GM21526 (cell line): ENCODE results near the gene RAX2.

Source experiments
- ATAC-seq: cut with Tn5 transposase; IDR thresholded peaks from one replicate; pipeline ENCODE4 v1.9.1; 2021; ENCODE audit warnings: moderate library complexity; ENCODE audit not compliant: unreplicated experiment, low FRiP score

RAX2 gene

DNA sequence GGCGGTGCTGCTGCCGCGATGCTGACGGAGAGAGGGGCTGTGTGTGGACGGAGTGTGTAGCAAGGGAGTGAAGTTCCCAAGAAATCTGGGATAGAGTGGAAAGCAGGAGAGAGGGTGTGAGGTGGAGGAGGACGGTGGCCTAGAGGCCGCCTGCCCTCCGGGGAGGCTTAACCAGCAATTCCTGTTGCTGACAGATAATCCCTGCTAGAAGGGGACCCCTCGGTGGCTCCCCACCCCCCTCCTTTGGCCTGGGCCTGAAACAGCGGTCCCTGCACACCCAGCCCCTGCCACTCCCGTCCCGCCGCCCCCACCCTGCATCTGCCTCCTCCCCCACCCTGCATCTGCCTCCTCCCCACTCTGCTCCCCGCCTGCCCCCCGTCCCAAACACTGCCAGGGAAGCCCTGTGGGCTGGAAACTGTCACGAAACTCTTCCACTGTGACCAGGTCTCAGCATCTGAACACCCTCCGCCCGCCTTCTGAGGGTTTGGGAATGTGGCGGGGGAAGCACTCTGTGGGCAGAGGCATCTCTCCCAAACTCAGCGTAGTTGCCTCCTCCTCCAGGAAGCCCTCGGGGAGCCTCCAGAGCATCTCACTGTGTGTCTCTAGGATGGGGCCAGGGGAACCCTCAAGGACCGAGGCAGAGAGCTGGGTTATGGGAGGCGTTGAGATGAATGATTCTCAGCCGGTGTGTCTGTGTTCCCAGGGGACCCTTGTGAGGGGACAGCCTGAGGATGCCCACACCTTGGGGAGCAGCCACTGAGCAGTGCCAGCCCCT lies 31.3 kb upstream of the RAX2 start:
- ATAC-seq = no peak

DNA sequence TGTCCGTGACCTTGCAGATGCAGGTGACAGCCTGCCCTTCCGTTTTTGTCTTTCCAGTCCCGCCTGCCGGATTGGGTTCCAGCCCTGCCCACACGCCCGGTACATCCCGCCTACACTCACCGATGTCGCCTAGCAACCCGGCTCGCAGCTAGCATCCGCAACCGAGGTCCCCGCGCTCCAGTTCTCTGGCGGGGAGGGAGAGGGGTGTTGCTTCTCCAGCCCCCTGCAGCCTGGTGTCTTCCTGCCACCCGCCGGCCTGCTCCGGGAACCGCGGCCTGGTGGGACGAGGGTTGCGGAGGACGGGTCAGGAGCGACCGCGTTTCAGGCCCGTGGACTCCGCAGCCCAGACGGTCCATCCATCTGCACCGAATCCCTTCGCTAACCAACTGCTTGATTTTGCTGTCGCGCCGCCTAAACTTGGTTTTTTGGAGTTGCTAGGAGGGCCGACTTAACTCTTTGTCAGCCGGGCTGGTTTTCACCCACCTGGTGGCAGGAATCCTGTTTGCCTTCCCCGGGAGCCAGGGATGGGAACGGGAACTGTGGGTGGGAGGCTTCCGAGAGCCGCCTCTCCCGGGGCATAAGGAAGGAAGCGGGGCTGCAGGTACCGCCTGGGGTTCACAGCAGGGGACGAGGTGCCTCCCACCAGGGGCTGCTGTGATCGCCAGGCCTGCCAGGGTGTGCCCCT lies 29.5 kb upstream of the RAX2 start:
- ATAC-seq = no peak

DNA sequence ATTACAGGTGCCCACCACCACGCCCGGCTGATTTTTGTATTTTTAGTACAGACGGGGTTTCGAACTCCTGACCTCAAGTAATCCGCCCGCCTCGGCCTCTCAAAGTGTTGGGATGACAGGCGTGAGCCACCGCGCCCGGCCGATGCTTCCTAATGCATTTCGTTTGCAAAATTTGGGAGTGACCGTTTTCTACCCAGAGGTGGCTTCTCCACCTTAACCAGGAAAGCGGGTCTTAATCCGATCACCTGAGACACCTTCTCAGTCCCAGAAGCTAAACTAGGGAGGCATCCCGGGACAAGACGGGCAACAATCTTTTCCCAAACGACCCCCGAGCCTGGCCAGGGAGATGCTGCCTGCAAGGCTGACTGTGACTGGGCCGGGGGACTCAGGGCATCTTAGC lies 29.0 kb upstream of the RAX2 start:
- ATAC-seq = no peak

DNA sequence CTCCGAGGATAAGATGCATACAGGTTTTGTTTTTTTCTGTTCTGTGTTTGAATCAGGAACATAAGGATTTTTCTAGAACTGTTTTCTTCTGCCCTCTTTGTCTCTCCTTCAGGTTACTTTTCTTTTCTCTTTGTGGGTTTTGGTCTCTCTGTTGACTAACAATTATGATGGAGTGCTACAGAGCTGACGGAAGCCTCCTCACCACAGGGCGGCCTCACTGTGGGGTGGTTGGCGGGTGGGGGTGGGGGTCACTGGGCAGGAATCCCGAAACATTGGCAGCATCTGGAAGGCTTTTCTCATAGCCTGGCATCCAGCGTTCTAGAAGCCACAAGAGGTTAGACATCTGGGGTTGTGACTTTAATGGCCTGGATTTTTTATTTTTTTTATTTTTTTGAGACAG lies 26.1 kb upstream of the RAX2 start:
- ATAC-seq = no peak

DNA sequence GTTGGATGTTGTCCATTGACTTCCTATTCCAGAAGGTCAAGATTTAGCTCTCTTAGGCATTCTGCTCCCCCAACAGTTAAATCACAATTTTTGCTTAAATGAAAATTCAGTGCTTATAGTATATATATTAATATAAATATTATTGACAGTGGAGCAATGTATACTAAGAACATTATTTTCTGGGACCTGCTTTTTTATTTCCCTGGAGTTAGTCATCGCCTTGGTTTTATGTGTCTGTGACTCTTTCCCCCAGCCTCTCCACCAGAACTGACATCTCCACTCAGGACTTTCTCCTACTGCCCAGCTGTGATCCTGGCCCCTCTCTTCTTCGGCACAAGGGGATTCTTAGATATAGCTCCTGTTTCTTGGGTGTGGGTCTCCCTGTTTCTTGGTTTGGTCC lies 24.3 kb upstream of the RAX2 start:
- no peak for ATAC-seq

DNA sequence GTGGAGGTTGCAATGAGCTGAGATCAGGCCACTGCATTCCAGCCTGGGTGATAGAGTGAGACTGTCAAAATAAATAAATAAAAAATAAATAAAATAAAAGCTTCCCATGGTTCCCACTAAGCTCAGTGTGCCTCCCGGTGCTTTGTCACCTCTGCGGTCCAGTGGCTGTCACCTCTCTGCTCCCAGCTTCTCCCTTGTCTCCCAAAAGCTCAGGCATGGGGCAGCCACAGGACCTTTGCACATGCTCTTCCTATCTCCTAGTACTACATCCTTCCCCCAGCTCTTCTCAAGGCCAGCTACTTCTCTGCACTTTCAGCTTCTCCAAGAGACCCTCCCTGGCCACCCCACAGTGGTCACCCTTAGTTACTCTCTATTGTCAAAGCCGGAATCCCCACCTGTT lies 21.8 kb upstream of the RAX2 start:
- ATAC-seq = no peak

DNA sequence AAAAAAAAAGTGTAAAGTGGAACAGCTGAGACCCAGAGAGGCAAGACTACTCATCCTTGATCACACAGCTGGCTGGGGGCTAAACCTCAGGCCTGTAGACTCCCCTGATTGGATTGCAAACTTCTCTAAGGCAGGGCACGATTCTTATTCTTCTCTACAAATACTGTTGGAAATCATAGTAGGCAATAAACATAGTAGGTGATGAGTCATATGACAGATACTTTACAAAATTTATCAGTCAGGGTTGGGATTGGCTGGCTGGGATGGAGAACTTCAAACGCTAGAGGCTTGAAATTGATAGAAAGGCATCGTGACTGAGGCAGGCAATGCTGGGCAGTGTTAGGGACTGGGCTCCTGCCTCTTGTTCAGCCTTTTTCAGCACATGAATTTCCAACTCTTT lies 20.1 kb upstream of the RAX2 start:
- ATAC-seq = no peak

DNA sequence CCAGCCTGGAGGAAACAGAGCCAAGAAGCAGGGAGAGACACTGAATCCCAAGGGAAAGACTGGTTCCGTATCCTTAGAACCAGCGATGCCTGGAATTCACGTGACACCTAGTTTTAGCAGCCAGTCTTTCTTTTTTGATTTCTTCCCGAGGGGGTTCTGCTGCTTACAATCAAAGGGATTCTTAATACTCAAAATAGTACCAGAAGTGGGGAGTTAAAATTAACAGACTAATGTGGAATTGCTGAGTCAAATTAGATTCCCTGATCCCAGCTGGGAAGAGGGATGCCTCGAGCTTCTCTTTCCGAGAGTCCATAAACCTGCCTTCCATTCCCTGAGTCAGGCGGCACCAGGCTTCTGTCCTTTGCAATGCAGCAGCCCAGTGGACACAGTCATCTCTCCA lies 18.9 kb upstream of the RAX2 start:
- ATAC-seq = no peak

DNA sequence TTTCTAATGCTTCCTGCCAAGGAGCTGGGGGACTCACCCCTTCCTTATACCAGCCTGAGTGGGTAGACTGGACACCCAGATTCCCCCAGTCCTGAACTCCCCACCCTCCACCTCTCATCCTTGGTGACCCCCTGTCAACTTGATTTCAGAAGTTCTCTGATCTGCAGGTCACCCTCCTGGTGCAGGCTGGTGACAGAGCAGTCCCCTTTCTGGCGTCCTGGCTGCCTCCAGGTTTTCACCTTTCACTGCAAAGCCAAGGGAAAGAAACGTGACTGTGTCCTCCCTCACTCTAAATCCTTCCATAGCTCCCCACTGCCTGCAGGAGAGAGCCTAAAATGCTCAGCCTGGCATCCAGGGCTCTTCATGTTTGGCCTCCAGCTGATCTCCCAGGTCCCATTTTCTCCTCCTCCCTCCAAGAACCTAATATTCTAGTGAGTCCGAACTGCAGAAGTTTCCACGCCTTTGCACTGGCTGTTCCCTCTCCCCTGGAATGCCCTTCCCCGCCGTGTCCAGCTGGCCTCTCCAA lies 18.2 kb upstream of the RAX2 start:
- ATAC-seq = no peak

DNA sequence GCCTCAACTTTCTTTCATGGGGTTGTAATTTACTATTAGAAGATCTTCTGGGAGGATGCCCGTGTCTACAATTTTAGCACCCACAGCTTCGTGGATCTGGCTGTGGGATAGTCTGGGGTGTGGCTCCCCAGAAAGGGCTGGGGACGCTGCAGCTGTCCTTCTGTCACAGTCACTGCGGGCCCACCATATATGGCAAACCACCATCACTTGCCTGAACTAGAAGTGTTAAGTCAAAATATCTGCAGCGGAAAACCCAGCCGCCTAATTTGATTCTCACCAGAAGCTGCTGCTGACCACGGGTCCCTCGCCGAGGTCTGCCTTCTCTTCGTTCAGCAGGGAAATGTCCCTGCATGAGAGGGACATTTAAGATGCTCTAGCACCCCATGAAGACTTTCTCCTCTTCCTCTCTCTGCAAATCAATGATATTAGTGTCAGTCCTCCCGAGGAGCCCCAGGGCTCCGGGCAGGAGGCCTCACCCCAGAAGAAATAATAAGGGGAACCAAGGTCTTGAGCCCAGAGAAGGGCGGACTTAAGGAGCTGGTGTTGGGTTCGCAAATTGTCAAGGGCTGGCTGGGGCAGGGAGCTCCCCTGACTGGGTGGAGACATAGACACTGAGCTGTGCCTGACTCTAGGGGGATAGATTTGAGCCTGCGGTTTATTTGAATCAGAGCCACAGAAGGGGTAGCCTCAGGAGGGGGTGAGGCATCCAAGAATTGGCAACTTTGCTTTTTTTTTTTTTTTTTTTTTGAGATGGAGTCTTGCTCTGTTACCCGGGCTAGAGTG lies 17.2 kb upstream of the RAX2 start:
- no peak for ATAC-seq

DNA sequence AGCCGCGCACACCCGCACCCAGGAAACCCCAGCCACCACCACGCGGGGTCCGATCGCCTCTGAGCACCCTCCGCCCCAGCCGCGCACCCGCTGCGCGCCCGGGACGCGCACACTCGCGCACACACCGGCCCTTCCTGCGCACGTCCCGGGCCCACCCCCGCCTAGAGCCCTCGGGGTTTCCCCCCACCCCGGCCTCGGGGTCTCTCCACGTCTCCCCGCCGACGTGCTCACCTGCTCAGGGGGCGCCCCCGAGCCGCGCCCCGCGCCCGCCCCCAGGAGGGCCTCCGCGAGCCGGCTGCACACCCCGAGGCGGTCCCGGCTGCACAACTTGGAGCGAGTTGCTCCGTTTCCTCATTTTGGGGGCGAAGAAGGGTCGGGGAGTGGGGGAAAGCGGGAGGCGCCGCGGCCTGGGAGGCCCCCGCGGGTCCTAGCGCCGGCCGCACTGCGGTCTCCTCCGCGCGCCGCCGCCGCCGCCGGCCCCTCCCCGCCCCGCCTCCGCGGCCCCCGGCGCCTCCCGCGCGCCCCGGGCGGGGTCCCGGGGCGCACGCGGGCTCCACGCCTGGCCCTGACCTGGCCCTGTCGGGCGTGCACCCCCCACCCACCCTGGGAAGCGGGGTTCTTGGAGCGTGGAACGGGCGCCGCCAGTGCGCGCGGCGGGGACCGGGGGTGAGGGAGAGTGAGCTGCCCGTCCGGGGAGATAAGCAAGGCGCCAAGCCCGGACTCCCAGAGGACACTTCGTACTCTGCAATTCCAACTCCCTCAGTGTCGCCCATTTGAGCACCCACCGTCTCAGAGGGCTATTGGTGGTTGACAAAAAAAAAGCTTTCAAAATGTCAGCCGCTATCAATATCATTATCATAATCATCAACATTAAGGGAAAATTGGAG lies 14.2 kb upstream of the RAX2 start, which contains the start of gene MATK:
Gene MATK, minus strand, starts transcription at position 444 of the 887 bp plus-strand sequence. CDS start 1,246 bp downstream, outside the sequence.
- no peak for ATAC-seq

DNA sequence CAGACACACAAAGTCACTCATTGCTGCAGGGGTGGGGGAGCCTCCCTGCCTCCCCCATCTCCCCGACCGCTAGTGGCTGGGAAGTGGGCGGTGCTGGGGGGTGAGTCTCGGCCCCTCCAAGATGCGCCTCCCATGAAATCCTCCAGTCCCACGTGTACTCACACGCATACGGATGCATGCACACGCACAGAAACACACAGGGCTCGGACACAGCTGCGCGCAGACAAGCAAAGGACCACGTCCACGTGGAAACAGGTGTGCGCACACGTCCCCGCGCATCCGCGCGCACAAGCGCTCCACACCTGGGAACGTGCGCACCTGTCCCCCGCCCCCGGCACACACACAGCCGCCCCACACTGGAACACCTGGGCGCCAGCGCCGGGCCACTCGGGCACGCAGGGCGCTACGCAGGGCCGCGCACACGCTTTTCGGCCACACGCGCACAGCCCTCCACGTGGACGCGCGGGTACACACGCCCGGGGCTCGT lies 13.5 kb upstream of the RAX2 start:
- no peak for ATAC-seq

DNA sequence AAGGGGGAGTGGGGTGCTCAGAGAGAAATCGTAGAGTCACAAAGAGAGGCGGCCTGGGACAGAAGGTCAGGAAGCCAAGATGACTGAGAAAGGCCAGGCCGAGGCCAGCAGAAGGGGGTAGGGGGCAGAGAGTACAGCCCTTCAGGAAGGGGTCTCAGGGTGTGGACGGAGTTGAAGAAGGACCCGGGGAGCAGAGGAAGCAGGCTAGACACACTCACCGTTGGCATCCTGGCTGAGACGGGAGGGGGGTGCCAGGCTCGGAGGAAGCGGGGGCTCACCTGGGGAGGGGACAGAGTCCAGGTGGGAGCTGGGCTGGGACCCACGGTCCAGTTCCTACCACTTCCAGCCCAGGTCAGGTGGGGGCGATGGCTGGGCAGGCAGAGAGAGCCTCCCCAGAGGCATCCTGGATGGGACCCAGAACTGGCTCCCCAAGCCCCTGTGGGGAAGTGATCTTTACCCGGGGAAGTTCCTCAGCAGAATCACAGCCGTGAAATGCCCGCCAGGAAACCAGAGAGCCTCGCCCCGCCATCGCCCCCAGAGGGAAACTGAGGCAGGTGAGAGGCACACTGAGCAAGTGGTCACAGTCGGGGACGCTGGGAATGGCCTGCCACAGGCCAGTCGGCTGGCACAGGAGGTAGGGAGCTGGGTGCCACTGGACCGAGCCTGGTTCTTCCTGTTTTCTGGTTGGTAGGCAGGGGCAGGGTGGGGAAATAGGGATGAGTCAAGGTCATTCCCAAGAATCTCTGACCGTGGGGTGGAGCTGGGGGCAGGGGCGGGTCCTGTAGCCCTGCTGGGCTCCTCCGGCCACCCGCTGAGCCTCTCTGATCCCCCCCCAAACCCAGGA lies 12.8 kb upstream of the RAX2 start:
- ATAC-seq = no peak

DNA sequence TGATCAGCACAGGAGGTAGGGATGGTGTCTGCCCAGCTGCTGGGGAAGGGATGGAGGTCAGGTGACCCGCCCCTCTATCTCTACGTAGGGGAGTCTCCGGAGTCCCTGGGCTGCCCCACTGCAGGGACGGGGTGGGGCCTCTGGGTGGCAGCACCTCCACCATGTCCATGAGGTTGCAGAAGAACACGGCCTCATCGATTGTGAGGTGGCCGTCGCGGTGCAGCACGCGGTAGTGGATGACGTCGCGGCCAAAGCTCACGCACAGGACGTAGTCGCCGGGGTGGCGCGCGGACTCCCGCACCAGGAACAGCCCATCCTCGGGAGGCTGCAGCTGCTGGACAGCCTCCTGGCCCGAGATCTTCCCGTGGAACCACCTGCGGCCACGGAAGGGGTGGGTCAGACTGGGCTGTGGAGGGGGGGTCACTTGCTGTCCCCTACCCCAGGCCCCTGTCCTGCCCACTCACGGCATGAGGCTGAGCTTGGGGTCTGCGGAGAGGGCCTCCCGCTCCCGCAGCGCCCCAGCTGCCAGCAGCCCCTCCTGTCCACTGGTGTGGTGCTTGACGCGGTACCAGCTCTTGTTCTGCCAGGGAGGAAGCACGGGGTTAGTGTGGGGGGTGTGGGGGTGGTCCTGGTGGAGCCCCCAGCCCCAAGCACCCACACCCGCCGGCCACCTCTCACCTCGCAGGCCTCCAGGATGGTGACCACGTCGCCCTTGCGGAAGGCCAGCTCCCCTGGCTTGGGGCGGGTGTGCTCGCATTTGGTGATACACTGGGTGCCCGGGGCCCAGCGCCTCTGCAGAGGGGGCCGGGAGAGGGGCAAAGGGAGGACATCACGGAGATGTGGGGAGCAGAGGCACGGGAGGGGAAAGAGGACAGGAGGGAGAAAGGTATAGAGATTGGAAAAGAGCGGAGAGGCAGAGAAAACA lies 11.9 kb upstream of the RAX2 start:
- no peak for ATAC-seq

DNA sequence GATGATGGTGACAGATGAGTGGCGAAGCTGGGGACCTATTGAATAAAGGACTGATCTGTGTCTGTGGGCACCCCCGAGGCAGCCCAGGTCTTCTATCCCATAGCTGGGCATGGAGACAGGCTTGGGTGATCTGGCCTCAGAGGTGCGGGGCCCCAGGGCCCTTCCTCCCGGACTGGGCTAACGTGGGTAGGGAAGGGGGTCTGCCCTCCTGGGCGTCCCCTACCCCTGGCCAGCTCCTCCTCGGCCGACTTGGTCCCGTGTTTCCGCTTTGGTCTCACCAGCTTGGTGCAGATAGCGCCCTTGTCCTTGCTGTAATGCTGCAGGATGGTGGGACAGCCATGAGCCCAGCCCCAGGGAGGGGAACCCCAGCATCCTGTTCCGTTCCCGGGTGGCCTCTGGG lies 10.9 kb upstream of the RAX2 start:
- ATAC-seq = no peak

DNA sequence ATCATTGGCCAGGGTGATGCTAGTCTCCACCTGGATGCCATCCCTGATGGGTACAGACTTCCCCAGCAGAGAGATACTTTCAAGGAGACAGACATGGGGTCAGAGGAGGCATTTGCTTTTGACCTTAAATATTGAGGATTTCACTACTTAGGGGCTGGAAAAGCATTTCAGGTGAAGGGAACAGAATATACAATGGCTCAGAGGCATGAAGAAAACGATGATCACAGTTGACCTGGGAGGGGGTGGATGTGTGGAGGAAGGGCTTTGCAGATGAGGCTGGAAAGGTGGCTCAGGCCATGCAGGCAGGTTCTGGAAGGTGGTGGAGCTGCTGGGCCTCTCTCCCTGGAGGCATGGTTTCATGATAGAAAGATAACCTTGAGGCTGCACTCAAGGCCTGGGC lies 10.3 kb upstream of the RAX2 start:
- ATAC-seq = no peak

DNA sequence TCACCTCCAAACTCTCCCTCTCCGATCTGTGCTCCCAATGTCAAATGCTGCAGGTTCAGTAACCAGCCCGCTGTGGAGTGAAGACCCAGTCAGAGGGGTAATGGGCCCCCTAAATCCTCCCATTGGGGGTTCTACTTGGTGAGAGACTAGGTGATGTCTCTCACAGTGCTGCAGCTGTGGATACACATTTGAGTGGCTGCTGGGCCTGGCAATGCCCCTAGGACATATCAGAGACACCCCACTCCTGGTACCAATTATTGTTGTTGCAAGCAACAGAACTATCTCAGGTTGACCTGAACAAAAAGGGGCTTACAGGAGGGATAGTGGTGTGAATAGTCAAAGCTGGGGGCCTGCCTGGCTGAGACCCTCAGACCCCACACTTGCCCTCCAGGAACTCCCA lies 9.6 kb upstream of the RAX2 start:
- no peak for ATAC-seq

DNA sequence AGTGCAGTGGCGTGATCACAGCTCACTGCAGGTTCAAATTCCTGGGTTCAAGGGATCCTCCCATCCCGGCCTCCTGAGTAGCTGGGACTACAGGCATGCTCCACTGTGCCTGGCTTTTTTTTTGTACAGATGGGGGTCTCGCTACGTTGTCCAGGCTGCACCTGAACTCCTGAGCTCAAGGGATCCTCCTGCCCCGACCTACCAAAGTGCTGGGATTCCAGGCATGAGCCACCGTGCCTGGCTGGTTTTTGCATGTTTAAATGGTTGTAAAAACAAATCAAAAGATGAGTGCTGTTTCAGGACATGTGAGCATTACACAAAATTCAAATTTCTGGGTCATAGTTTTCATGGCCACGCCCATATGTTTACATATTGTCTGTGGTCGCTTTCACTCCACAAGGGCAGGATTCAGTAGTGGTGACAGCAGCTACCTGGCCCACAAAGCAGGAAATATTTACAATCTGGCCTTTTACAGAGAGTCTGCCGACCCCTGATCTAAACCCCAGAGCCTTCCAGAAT lies 8.8 kb upstream of the RAX2 start:
- ATAC-seq = no peak
